GM08714 (cell line): Measurements from ENCODE around the gene COX7A1.

Experiments
- H3K4me3 ChIP-seq: fragments of 200-500 bp; sonication (Bioruptor generic); 2 replicates; pipeline ENCODE4 v1.5.1; 2014; ENCODE audit warnings: mild to moderate bottlenecking, low read length, inconsistent platforms
- ZNF274 ChIP-seq: IDR thresholded peaks from 2 replicates; pipeline ENCODE4 v1.6.1; 2012; ENCODE audit warnings: mild to moderate bottlenecking, low read depth, low read length

COX7A1 gene

GRCh38 chr19:36128392-36128736 is 23.9 kb downstream of the COX7A1 start:
- no peak for TF ChIP-seq ZNF274
- H3K4me3 ChIP-seq, result peak overlapping the region; percentile 64

GRCh38 chr19:36125557-36125956 is 26.7 kb downstream of the COX7A1 start:
- no peak for TF ChIP-seq ZNF274
- no peak overlapping the region for H3K4me3 ChIP-seq

DNA sequence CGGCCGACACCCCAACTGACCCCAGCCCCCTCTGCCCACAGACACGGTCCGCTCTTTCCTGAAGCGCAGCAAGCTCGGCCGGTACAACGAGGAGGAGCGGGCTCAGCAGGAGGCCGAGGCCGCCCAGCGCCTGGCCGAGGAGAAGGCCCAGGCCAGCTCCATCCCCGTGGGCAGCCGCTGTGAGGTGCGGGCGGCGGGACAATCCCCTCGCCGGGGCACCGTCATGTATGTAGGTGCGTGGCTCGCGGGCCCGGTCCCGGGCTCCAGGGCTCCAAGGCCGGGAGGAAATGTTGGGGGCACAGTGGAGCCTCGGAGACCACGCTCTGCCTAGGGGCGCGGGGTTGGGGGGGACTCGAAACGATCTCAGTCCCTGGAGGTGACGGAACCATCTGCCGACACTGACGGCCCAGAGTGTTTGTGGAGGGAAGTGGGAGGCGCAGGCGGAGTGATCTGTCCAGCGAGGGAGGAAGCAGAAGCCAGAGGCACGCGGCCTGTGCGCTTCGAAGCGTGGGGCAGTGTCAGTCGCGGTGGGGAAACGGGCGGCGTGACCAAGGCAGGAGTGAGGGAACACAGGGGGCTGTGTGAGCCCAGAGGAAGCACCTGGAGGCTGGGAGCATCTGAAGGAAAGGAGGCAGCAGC is 30.6 kb downstream of the COX7A1 start:
- no peak overlapping the region for H3K4me3 ChIP-seq
- no peak for TF ChIP-seq ZNF274

DNA sequence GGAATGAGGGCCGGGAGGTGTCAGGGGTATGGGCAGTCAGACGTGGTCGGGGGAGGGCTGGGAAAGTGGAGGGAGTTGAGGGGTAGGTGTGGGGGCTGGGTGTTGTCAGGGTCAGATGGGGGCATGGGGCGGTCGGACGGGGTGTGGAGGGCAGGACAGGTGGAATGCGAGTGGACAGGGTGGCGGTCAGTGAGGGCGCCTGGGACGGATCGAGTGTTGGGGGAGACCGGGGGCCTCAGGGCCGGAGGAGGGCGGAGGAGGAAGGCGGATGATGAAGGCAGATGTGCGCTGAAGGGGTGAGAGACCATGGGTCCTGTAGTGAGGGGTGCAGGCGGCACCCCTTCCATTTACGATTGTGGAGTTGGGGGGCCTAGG is 31.3 kb downstream of the COX7A1 start:
- H3K4me3 ChIP-seq, result no peak overlapping the region

GRCh38 chr19:36120092-36120983 is 31.9 kb downstream of the COX7A1 start:
- TF ChIP-seq ZNF274, result no peak
- no peak overlapping the region for H3K4me3 ChIP-seq

More for the DNA sequence above, 31.3 kb downstream of the COX7A1 start:
- no peak for TF ChIP-seq ZNF274

GRCh38 chr19:36116344-36116637 is 36.0 kb downstream of the COX7A1 start:
- peak overlapping the region; percentile 81 for H3K4me3 ChIP-seq
- TF ChIP-seq ZNF274, result no peak

GRCh38 chr19:36115453-36116343 is 36.5 kb downstream of the COX7A1 start, which contains the start of gene TBCB:
Gene TBCB (plus strand): TSS chr19:36115468. CDS start chr19:36115561, 93 bp downstream.
- TF ChIP-seq ZNF274, result no peak
- H3K4me3 ChIP-seq, result peak within 1 kb of the TSS; percentile 89

- H3K4me3 ChIP-seq, result peak within 1 kb of the TSS; percentile 89
- TF ChIP-seq ZNF274, result no peak
Observed at GRCh38 chr19:36114721-36115452, 37.4 kb downstream of the COX7A1 start, which contains the start of gene POLR2I. Gene POLR2I (minus strand): TSS chr19:36114875. CDS start chr19:36114856, 19 bp downstream.

GRCh38 chr19:36113894-36114720 is 38.1 kb downstream of the COX7A1 start:
- no peak for TF ChIP-seq ZNF274
- peak overlapping the region; percentile 89 for H3K4me3 ChIP-seq

GRCh38 chr19:36113425-36113824 is 38.8 kb downstream of the COX7A1 start:
- H3K4me3 ChIP-seq, result peak overlapping the region; percentile 89; the same call in 1 of the 2 replicates
- no peak for TF ChIP-seq ZNF274

DNA sequence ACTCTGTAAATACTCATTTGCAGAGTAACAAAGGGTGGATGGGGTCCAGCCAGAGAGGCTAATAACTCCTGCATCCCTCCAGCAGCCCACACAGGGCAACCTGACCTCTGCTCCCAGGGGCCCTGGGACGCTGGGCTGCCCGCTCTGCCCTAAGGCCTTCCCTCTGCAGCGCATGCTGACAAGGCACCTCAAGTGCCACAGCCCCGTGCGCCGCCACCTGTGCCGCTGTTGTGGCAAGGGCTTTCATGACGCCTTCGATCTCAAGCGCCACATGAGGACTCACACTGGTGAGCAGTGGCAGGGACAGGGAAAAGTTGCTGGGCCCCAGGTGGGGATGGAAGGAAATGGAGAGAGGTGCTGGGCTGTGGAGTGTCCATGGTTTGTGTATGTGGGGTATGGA is 39.6 kb downstream of the COX7A1 start:
- TF ChIP-seq ZNF274, result no peak
- H3K4me3 ChIP-seq, result no peak overlapping the region

- TF ChIP-seq ZNF274, result no peak
- H3K4me3 ChIP-seq, result no peak overlapping the region
Observed at GRCh38 chr19:36111200-36111539, 41.1 kb downstream of the COX7A1 start.
